ENCODE data around the gene UPF3A.

Gene UPF3A

DNA sequence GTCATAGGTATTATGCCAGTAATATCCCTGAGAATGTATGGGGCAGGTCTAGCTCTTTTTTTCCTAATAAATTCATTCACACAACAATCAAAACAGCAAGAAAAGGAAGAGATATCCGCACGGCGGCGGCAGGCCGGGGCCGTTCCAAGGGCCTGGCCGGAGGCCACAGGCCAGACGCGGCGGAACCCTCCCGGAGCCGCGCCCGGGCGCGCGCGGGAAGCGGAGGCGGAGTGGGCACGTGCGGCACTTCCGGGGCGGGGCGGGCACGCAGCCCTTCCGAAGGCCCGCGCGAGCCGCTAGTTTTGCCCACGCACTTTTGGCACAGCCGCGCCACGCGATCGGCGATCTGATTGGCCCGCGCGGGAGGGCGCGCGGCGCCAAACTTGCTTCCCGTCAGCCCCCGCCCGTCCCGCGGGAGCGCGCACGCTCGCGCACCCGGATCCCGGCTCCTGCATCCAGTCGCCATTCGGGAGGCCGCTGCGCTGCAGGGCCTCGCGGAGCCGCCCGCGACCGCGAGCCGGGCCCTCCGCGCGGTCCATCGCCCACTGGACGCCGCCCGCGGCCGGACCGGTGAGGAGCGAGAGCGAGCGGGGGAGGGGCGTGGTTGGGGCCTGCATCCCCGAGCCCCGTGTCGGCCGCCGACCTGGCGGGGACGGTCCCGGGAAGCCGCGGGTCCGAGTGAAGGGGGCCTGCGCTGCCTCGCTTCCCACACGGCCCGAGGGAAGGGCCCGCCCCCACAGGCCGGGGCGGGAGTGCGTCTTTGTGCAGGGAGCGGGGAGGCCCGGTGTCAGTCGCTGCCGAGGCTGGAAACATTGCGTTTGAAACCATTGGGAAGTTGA is 32.9 kb downstream of the UPF3A start, which contains the start of gene CHAMP1:
Gene CHAMP1 (plus strand): TSS at position 430 of the 839 bp plus-strand sequence. CDS start 9,340 bp downstream, outside the sequence.
- DNase-seq (ENCODE audit: low read depth, low spot score), result peak; percentile 84
- Histone ChIP-seq H3K9ac (ENCODE audit: insufficient read length, low read depth) (peak within 1 kb of the TSS; percentile 98), H3K27me3 (ENCODE audit: insufficient read depth, insufficient read length) (no peaks in the 10 kb centered on the region), H3K4me1 (ENCODE audit: insufficient read depth, insufficient read length) (peaks cover 2% of the 10 kb centered on the region), H3K9me3 (ENCODE audit: insufficient read depth, low read length) (no peaks in the 10 kb centered on the region), H3K36me3 (ENCODE audit: insufficient read depth, insufficient read length, low read length) (peaks cover 14% of the 10 kb centered on the region), H3K4me3 (ENCODE audit: insufficient read length, low read depth) (peak within 1 kb of the TSS; percentile 73)
- TF ChIP-seq YY1 (IDR thresholded peaks at IDR 0.05; ENCODE audit: insufficient read depth, insufficient read length) (peak; percentile 11), SUZ12 (IDR thresholded peaks at IDR 0.05; ENCODE audit: extremely low read depth, insufficient read depth, insufficient read length) (no peak)

DNA sequence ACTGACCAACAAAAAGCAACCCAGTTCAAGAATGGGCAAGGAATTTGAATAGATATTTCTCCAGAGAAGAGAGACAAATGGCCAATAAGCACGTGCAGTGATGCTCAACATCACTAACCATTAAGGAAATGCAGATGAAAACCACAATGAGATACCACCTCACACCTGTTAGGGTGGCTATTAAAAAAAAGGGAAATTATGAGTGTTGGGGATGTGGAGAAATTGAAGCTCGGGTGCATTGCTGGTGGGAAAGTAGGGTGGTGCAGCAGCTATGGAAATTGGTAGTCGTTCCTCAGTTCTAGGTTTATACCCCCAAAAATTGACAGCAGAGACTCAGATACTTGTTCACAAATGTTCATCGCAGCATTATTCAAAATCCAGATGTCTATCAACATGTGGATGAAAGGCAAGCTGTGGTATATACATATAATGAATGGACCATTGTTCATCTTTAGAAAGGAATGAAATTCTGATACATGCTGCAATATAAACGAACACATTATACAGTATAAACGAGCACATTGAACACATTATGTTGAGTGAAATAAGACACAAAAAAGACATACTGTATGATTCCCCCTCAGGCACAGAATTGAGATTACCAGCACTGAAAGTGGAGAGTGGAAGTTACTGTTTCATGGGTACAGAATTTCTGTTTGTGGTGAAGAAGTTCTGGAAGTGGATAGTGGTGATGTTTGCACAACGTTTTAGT is 33.8 kb downstream of the UPF3A start:
- H3K4me1 ChIP-seq (ENCODE audit: insufficient read depth, insufficient read length), result peaks cover 2% of the 10 kb centered on the region
- peaks cover 22% of the 10 kb centered on the region for H3K36me3 ChIP-seq (ENCODE audit: insufficient read depth, insufficient read length, low read length)
- peak overlapping the region; percentile 98 for H3K9ac ChIP-seq (ENCODE audit: insufficient read length, low read depth)
- no peaks in the 10 kb centered on the region for H3K9me3 ChIP-seq (ENCODE audit: insufficient read depth, low read length)
- H3K4me3 ChIP-seq (ENCODE audit: insufficient read length, low read depth), result peak overlapping the region; percentile 73
- DNase-seq (ENCODE audit: low read depth, low spot score), result no peak
- TF ChIP-seq SUZ12 (IDR thresholded peaks at IDR 0.05; ENCODE audit: extremely low read depth, insufficient read depth, insufficient read length) (no peak), ZNF274 (IDR thresholded peaks at IDR 0.05; ENCODE audit: low read depth, low read length) (no peak), YY1 (IDR thresholded peaks at IDR 0.05; ENCODE audit: insufficient read depth, insufficient read length) (no peak)
- no peaks in the 10 kb centered on the region for H3K27me3 ChIP-seq (ENCODE audit: insufficient read depth, insufficient read length)

DNA sequence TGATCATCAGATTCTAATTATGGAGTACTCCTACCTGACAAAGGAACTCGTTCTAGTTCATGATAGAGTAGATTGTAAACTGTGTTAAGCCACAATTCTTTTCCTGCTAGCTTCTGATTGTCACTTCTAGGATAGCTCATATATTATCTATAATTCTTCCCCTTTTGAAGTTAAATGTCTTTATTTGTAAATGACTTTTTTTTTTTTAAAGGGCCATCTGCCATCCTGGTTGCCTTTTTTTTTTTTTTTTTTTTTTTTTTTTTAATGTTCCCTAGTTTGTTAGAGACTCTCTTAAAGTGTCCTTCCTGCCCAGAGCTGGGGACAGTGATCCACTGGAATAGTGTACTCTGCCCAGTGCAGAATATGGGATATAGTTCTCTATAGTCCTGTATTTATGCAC is 37.2 kb downstream of the UPF3A start:
- no peak for DNase-seq (ENCODE audit: low read depth, low spot score)
- H3K9me3 ChIP-seq (ENCODE audit: insufficient read depth, low read length), result no peaks in the 10 kb centered on the region
- H3K4me1 ChIP-seq (ENCODE audit: insufficient read depth, insufficient read length), result peaks cover 2% of the 10 kb centered on the region
- H3K36me3 ChIP-seq (ENCODE audit: insufficient read depth, insufficient read length, low read length), result peaks cover 53% of the 10 kb centered on the region
- no peak overlapping the region for H3K9ac ChIP-seq (ENCODE audit: insufficient read length, low read depth)
- no peak overlapping the region for H3K4me3 ChIP-seq (ENCODE audit: insufficient read length, low read depth)
- TF ChIP-seq ZNF274 (IDR thresholded peaks at IDR 0.05; ENCODE audit: low read depth, low read length) (no peak), SUZ12 (IDR thresholded peaks at IDR 0.05; ENCODE audit: extremely low read depth, insufficient read depth, insufficient read length) (no peak), YY1 (IDR thresholded peaks at IDR 0.05; ENCODE audit: insufficient read depth, insufficient read length) (no peak)
- no peaks in the 10 kb centered on the region for H3K27me3 ChIP-seq (ENCODE audit: insufficient read depth, insufficient read length)

DNA sequence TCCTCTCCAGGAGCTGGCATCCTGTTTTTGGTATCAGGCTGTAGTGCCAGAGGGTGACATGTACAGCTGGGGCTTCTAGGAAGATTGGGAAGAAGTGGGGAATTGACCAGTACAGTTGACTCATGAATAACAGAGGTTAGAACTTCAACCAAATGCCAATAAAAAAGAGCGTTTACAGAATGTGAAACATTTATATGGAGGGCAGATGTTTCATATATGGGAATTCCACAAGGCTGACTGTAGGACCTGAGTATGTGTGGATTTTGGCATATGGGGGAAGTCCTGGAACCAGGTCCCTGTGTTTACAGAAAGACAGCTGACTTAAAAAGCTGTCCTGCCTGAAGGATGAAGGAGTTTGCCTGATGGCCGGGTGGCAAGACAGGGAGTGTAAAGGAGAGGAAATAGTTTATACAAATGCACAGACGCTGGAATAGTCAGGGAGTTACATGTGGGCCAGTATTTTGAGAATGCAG is 38.1 kb downstream of the UPF3A start:
- Histone ChIP-seq H3K36me3 (ENCODE audit: insufficient read depth, insufficient read length, low read length) (peaks cover 61% of the 10 kb centered on the region), H3K27me3 (ENCODE audit: insufficient read depth, insufficient read length) (no peaks in the 10 kb centered on the region), H3K9me3 (ENCODE audit: insufficient read depth, low read length) (no peaks in the 10 kb centered on the region), H3K4me3 (ENCODE audit: insufficient read length, low read depth) (no peak overlapping the region), H3K9ac (ENCODE audit: insufficient read length, low read depth) (no peak overlapping the region), H3K4me1 (ENCODE audit: insufficient read depth, insufficient read length) (peaks cover 2% of the 10 kb centered on the region)
- TF ChIP-seq SUZ12 (IDR thresholded peaks at IDR 0.05; ENCODE audit: extremely low read depth, insufficient read depth, insufficient read length), result no peak
- DNase-seq (ENCODE audit: low read depth, low spot score), result no peak

DNA sequence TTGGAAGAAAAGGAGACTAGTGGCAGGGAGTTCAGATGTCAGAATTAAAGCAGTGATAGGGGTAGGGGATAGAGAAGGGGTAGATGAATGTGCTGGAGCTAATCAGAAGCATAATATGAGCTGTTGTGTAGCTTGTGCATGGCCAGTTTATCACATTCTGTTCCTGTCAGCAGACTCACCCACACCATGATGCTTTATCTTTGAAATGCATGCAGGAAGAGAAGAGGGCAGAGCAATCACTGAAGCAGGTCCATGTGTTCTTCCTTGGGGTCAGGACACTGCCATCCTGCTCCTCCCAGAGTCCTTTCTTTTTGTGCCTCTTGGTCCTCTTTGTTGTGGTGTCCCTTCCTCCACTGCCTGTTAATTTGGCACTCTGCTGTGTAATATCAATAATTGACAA is 38.7 kb downstream of the UPF3A start:
- peaks cover 2% of the 10 kb centered on the region for H3K4me1 ChIP-seq (ENCODE audit: insufficient read depth, insufficient read length)
- no peaks in the 10 kb centered on the region for H3K9me3 ChIP-seq (ENCODE audit: insufficient read depth, low read length)
- H3K4me3 ChIP-seq (ENCODE audit: insufficient read length, low read depth), result no peak overlapping the region
- H3K9ac ChIP-seq (ENCODE audit: insufficient read length, low read depth), result no peak overlapping the region
- H3K36me3 ChIP-seq (ENCODE audit: insufficient read depth, insufficient read length, low read length), result peaks cover 67% of the 10 kb centered on the region
- no peak for DNase-seq (ENCODE audit: low read depth, low spot score)
- TF ChIP-seq YY1 (IDR thresholded peaks at IDR 0.05; ENCODE audit: insufficient read depth, insufficient read length) (no peak), SUZ12 (IDR thresholded peaks at IDR 0.05; ENCODE audit: extremely low read depth, insufficient read depth, insufficient read length) (no peak), ZNF274 (IDR thresholded peaks at IDR 0.05; ENCODE audit: low read depth, low read length) (no peak)
- no peaks in the 10 kb centered on the region for H3K27me3 ChIP-seq (ENCODE audit: insufficient read depth, insufficient read length)

DNA sequence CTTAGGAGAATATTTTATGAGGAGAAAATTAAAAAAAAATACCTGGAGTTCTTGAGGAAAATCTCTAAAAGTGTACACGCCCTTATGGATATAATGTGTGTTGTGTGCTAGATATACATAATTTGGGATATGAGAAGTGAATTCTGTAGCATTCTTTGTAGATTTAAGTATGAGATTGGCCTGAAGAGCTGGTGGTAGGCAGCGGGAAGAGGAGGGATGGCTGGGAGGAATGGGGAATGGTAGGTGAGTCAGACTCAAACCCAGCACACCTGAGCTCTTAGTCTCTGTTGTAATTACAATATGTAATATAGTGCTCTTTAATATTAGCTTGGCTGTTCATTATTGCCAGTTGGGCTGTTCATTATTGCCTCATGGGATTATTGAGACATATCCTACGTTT is 39.9 kb downstream of the UPF3A start:
- Histone ChIP-seq H3K4me3 (ENCODE audit: insufficient read length, low read depth) (no peak overlapping the region), H3K27me3 (ENCODE audit: insufficient read depth, insufficient read length) (no peaks in the 10 kb centered on the region), H3K9ac (ENCODE audit: insufficient read length, low read depth) (no peak overlapping the region), H3K9me3 (ENCODE audit: insufficient read depth, low read length) (no peaks in the 10 kb centered on the region), H3K4me1 (ENCODE audit: insufficient read depth, insufficient read length) (peaks cover 2% of the 10 kb centered on the region), H3K36me3 (ENCODE audit: insufficient read depth, insufficient read length, low read length) (peaks cover 79% of the 10 kb centered on the region)
- TF ChIP-seq YY1 (IDR thresholded peaks at IDR 0.05; ENCODE audit: insufficient read depth, insufficient read length) (no peak), ZNF274 (IDR thresholded peaks at IDR 0.05; ENCODE audit: low read depth, low read length) (no peak), SUZ12 (IDR thresholded peaks at IDR 0.05; ENCODE audit: extremely low read depth, insufficient read depth, insufficient read length) (no peak)
- no peak for DNase-seq (ENCODE audit: low read depth, low spot score)

DNA sequence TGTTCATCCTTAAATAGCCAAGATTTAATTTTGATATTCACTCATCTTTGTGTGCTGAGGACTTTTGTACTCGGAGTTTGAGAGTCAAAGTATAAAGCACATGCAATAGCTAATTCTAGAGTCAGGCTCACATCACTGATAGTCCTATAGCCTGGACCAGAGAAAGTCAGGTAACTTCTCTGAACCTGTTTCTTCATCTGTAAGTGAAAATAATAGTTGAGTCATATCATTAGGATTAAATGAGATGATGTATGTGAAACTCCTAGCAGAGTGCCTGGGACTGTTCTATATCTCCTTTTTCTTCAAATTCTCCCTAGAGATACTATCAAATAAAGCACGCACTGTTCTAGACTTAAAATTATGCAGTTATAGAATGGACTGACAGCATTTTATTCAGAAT is 41.9 kb downstream of the UPF3A start:
- H3K27me3 ChIP-seq (ENCODE audit: insufficient read depth, insufficient read length), result no peaks in the 10 kb centered on the region
- H3K4me1 ChIP-seq (ENCODE audit: insufficient read depth, insufficient read length), result peaks cover under 1% of the 10 kb centered on the region
- DNase-seq (ENCODE audit: low read depth, low spot score), result no peak
- H3K4me3 ChIP-seq (ENCODE audit: insufficient read length, low read depth), result no peak overlapping the region
- H3K9ac ChIP-seq (ENCODE audit: insufficient read length, low read depth), result no peak overlapping the region
- peaks cover 82% of the 10 kb centered on the region for H3K36me3 ChIP-seq (ENCODE audit: insufficient read depth, insufficient read length, low read length)
- TF ChIP-seq YY1 (IDR thresholded peaks at IDR 0.05; ENCODE audit: insufficient read depth, insufficient read length) (no peak), SUZ12 (IDR thresholded peaks at IDR 0.05; ENCODE audit: extremely low read depth, insufficient read depth, insufficient read length) (no peak), ZNF274 (IDR thresholded peaks at IDR 0.05; ENCODE audit: low read depth, low read length) (no peak)
- no peaks in the 10 kb centered on the region for H3K9me3 ChIP-seq (ENCODE audit: insufficient read depth, low read length)

Measured in NT2/D1 (cell line).